Activated T-cell treated with anti-CD3 and anti-CD28 coated beads for 24 hours (primary cell): Measurements from ENCODE around the gene TCEANC2.
A peak's percentile ranks its signal among the peaks of the same experiment; 100 is the strongest.
"Not testable (repeated sequence)": the region's sequence is repeated elsewhere in the genome, so short reads cannot be mapped to it uniquely, and the experiment has no call there.

Experiments
- DNase-seq: peaks from one replicate; pipeline ENCODE4 v3.0.0-alpha.2; 2020; ENCODE audit warnings: low read depth

The TCEANC2 gene

DNA sequence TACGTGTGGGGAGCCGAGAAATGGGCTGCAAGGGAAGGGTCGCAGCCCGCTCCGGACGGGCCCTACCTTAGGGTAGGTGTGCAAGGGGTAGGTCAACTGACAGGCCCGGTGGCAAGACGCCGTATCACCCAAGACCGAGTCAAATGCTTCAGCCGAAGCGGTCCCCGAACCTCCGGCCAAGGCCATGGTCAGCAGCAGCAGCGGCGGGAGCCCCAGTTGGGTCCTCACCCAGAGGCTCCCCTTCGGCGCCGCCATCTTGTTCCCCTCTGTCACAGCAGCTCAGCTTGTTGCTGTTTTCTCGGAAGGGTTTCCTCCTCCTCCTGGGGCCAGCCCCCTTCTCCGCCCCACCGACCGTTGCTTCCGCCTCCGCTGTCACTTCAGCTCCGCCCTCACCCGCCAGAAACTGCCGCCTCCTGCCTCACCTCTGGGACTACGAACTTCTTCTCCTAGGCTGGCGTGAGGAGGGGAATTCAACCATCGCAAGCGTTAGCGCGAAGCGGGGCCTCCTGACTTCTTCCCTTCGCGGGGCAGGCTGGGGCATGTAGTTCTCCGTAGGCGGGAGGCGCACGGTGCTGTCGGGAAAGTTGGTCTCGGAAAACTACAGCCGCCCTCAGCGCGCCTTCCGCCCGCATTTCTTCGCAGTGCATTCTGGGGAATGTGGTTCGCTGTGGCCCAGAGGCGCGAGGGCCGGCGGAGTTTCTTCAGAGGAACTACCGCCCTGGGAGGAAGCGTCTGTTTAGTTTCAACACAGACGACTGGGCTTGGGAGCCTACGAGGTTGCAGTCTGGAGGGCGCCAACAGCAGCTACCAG is at the start of gene TCEANC2, which contains the start of gene TMEM59:
TCEANC2 (plus strand) TSS at position 675 of the 811 bp plus-strand sequence. CDS start 815 bp downstream, outside the sequence.
TMEM59 (minus strand) TSS at position 271 of the 811 bp plus-strand sequence; CDS start at position 255, 16 bp downstream.
- peak; percentile 96 for DNase-seq

DNA sequence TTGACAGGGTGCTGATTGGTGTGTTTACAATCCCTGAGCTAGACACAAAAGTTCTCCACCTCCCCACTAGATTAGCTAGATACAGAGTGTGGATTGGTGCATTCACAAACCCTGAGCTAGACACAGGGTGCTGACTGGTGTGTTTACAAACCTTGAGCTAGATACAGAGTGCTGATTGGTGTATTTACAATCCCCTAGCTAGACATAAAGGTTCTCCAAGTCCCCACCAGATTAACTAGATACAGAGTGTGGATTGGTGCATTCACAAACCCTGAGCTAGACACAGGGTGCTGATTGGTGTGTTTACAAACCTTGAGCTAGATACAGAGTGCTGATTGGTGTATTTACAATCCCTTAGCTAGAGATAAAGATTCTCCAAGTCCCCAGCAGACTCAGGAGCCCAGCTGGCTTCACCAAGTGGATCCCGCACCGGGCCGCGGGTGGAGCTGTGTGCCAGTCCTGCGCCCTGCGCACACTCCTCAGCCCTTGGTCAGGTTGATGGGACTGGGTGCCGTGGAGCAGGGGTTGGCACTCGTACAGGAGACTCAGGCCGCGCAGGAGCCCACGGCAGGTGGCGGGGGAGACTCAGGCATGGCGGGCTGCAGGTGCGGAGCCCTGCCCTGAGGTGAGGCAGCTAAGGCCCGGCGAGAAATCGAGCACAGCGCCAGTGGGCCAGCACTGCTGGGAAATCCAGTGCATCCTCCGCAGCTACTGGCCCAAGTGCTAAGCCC is 49.5 kb upstream of the TCEANC2 start:
- not testable (repeated sequence) for DNase-seq

DNA sequence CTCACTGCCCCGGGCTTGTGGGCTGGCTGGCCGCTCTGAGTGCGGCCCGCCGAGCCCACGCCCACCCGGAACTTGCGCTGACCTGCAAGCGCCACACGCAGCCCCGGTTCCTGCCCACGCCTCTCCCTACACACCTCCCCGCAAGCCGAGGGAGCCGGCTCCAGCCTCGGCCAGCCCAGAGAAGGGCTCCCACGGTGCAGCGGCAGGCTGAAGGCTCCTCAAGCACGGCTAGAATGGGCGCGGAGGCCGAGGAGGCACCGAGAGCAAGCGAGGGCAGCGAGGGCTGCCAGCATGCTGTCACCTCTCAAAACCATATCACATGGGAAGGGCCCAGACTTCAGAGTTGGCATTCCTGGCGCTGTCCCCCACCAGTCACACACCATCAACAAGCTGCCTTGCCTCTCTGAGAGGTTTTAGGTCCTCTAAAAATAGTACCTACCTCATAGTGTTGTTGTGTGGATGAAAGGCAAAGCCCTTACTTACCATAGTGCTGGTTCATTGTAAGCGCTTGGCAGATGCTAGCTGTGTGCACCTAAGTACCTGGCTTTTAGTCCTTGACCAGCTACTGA is 48.8 kb upstream of the TCEANC2 start:
- no peak for DNase-seq

DNA sequence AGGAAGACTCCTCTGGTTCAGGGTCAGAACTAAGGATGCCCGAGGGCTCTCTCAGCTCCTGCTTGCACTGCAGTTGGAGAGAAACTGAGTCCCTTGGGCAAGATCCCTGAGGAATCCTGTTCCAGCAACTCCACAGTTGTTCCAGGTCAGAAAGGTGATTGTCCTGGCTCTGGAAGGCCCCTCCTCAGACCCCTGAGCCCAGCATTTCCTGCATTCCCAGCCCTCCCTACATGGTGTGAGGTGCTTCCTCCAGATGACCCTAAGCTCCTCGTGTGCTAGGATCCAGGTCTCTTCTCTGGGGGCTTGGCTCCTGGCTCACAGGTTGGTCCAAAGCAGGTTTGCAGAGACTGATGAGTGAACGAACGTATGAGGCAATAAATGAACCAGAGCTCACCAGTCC is 46.9 kb upstream of the TCEANC2 start:
- DNase-seq: no peak

DNA sequence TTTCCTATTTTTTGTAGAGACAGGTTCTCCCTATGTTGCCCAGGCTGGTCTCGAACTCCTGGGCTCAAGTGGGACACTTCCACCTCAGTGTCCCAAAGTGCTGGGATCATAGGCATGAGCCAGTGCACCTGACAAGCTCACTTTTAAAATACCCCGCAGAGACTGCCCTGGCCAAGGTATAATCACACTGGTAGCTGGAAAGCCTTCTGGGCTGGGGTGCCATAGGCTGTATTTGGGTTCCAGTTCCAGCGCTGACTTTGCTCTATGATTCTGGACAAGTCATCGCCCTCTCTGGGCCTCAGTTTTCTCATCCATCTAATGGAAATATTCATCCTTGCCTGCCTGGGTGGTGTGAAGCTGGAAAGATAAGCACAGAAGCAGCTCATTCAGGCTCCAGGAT is 45.8 kb upstream of the TCEANC2 start:
- DNase-seq: no peak

DNA sequence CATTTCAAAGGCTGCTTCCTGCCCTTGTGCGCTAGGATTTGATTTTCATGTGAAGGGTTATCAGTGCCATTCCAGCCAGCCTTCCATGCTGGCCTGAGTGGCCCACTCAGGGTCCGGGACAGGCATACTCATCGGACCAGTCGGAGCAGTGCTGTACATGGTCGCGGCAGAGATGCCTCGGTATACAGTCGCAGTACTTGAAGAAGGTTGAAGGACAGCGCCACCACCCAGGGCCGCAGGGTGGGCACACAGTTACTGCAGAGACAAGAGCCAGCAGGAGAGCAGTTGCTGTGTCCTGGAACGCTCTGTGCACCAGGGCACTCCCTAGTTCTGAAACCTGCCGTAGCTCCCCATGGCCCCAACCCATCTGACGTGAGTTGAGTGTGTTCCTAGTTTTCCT is 44.5 kb upstream of the TCEANC2 start:
- no peak for DNase-seq

DNA sequence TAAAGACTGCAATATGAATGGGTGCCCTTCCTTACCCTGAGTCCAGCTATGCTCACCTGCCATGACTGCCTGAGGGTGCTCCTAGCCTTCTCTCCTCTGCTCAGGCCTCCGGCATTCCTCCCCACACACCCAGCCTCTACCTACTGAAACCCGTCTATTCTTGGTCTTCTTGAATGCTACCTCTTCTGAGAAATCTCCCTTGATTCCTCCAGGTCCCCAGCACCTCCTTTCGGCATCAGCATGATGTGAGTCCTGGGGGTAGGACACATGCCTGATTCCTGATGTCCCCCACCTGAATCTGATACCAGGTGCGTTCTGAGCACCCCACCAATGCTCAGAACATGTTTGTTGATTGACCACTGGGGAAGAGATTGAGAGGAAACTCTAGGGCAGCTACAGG is 44.0 kb upstream of the TCEANC2 start:
- no peak for DNase-seq

DNA sequence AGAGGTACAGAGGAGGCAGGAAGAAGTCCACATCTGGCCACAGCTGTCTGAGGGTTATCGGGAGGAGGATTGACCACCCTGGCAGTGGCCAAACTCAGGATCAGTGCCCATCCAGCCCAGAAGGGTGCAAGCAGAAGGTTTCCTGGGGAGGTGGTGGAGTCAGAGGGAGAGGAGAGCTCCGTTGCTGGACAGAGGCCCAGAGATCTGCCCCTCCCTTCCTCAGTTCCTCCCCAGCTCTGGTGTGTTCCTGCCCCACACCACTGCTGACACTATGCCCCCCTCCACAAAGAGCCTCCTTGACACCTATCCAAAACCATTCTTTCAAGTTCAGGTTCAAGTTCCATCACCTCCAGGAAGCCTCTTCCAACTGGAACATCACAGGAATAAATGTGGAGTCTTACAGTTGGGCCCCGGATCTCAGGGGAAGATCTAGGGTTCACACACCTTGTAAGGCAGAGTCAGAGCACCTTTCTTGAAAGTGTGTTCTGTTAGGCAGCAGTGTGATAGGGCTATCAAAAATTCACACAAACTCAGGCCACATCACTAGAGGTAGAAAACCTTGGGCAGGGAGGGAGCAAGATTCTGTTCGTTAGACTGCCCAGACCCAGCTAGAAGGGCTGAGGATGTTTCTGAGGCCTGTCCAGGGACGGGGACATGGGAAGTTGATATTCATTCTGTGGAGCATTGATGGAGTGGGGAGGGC is 42.8 kb upstream of the TCEANC2 start:
- DNase-seq: no peak

DNA sequence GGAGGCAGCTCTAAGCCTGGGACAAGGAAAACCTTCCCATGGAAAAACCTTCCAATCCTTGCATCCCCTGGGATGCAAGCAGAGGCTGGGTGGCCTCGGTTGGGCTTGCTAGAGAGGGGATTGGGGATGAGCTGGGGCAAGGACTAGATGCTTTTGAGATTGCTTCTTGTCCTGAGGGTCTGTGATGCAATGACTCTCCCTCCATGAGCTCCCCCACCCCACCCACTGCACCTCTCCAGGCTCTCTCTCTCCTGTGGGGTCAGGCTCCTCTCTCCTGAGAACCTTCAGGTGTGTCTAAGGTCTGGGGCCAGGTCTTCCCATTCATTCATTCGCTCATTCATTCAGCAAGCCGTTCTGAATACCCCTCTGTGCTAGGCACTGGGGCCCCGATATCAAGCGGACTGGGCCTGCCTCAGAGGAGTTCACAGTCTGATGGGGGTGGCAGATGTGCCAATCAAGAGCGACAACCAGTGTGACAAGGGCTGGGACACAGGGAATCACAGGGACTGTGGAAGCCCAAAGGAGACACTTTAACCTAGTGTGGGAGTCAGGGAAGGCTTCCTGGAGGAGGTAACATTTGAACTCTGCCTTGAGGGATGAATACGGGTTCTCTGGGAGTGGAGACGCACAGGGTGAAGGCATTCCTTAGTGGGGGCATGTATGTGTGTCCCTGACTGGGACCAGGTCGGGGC is 41.9 kb upstream of the TCEANC2 start:
- DNase-seq: no peak

DNA sequence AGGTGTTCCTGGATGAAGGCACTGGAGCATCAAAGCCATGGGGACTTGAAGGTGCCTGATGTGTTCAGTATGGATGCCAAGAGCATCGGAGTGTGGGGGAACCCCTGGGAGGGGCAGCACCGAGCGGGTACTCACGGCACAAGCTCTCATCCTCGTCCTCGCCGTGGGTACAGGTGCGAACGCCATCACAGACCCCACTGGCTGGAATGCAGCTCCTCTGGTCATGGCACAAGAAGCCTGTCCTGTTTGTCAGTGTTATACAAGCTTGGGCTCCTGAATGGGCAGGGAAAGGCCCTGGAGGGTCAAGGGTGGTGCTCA is 41.4 kb upstream of the TCEANC2 start:
- no peak for DNase-seq

DNA sequence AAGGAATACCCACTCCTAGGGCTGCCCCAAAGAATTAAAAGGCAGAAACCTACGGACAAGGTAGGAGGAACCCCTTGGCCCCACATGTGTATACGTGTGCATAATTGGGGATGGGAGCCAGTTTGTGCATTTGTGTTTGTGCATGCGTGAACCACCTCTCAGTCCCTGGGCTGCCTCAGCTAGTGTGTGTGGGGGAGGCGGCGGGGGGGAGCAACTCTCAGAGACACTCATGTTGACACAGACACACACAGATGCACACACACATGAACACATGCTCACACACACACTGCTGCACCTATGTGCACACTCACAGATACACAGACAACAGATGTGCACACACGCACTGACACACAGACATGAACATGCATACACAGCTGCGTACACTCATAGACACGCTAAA is 40.5 kb upstream of the TCEANC2 start:
- no peak for DNase-seq

DNA sequence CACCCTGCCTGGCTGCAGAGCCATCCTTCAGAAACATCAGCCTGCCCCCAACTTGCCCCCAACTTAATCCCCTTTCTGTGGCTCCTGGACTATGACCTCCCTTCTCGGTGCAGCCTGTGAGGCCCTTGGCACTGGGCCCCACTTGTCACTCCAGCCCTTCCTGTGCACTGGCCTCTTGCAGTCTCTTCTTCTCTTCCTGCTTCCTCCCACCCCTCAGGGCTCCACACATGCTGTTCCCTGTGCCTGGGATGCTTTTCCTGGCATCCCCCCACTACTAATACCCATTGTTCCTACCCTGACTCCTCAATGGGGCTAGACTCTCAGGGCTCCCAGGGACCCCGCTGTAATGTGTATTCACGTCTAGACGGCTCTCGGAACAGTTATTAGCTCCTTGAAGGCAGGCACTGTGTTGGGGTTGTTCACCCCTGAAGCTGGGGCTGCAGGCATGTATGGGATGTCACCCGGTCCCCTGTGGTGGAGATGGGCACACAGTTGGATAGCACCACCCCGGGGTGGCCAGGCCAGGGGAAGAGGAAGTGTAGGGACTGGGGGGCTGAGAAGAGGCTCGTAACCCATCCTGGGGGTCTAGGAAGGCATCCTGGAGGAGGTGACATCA is 39.9 kb upstream of the TCEANC2 start:
- DNase-seq: no peak

DNA sequence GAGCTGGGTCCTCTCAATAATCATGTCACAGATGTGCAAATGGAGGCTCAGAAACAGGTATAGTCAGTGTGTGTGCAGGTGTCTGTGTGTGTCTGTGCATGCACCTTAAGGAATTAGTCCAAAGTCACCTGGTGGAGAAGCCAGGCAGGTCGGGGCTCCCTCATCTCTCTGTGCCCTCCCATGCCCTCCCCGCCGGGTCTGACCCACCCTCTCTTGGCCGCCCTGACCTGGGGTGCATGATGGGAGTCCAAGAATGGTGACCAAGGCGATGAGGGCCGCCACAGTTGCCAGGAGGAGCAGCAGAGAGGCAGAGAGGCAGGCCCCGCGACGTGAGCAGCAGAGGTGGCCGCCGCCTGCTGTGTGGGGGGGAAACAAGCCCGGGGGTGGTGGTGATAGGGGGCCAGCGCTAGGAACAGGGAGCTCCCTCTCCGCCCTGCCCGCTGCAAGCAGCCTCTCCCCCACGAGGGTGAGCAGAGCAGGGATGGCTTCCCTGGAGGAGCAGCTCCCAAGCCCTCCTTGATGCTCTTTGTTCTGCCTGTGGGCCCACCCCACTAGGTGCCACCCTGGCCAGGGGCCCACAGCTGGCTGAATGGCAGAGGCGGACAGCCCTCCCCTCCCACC is 39.3 kb upstream of the TCEANC2 start:
- no peak for DNase-seq

DNA sequence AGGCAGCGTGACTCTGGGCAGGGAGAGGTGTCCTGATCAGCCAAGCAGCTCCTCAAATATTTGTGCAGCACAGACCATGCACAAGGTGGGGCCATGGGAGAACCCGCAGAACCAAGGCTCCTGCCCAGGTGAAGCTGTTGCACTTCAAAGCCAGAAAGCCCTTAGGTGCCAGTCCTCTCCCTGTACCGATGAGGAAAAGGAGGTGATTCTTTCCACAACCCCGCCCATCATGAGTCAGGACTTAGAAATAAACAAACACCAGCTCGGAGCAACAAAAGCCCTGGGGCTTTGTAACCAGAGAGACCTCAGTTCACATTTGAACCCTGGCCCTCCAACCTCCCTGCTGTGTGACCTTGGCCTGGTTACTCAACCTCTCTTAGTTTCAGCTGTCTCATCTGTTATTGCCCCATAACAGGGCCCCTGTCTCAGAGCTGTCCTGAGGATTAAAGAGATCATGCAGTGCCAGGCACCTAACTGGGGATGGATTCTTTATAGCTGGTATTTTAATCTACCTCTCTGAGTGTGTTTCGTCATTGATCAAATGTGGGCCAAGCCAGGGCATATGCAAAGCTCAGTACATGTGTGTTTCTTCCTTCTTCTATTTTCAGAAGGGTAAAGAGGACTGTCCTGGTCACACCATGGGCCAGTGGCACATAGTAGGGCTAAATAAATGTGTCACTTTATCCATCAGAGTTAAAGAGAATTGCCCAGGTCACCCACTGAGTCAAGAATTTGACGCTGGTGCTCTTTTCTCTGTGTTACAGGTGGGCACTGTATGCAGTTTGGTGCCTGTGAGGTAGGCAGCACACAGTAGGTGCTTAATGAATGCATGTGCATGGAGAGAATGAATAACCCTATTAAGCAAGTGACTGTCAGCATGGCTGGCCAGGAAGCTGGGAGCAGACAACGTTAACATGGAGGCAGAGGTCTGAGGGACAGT is 36.8 kb upstream of the TCEANC2 start:
- no peak for DNase-seq

DNA sequence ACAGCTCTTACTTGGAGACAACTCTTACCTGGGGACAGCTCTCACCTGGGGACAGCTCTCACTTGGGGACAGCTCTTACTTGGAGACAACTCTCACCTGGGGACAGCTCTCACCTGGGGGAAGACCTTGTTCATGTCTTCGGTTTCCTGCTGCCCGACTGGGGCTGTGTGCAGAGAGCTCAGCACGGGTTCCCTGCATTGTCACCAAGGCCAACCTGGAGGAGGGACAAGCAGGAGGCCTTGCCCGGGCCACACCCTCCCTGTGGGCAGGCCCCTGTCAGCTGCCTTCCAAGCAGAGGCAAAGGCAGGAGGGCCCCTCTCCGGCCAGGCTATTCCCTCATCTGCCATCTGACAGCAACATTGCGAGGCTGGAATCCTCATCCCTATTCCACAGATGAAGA is 35.4 kb upstream of the TCEANC2 start, which contains the start of gene LDLRAD1:
LDLRAD1 (minus strand) TSS at position 208 of the 400 bp plus-strand sequence; CDS start at position 134, 74 bp downstream.
- no peak for DNase-seq

DNA sequence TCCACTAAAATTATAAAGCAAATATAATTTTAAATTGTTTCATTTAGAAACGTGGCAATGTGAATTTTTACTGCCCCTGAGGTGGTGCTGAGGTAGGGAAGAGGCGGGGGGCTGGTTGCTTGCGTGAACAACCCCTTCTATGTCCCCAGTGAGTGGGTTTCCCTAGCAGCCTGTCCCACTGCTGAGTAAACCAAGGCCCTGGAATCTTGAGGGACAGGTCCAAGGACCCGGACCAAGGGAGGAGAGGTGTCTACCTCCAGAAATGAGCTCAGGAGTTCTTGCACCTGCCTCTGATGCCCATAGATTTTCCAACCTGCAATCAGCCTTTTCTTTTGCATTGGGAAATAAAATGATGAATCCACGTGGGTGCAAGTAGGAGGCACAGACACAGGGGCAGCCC is 34.8 kb upstream of the TCEANC2 start:
- DNase-seq: no peak

DNA sequence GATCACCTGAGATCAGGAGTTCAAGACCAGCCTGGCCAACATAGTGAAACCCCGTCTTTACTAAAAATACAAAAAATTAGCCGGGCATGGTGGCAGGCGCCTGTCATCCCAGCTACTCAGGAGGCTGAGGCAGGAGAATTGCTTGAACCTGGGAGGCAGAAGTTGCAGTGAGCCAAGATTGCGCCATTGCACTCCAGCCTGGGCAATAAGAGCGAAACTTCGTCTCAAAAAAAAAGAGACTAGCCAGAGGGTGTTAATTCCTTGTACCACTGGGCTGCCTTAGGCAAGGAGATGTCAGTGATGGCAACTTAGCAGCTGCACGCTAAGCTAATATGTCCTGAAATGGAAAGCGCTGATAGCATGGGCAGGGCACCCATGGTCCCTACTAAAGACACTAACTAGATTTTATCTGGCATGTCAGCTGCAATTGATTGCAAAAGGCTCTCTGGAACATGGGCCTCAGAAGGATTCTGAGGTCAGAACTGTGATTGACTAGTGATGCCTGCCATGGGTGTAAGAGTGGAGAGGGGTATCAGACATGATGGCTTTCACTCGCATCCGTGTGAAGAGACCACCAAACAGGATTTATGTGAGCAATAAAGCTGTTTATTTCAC is 33.7 kb upstream of the TCEANC2 start:
- DNase-seq: not testable (repeated sequence)

DNA sequence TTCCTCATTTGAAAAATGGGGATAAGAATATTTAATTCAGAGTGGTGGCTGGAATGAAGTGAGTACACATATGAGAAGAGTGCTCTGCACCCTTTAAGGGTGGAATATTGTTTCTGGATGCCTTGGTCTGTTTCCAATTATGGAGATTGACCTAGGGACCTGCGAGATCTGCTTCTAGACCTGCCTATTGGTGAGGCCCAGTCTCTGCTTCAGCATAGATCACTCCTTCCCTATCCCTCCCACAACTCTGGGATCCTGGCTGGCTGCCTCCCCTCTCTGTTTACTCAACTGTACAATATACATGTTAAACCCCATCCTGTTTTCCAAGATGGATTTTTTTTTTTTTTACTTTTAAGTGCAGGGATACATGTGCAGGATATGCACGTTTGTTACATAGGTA is 29.1 kb upstream of the TCEANC2 start:
- DNase-seq: no peak

DNA sequence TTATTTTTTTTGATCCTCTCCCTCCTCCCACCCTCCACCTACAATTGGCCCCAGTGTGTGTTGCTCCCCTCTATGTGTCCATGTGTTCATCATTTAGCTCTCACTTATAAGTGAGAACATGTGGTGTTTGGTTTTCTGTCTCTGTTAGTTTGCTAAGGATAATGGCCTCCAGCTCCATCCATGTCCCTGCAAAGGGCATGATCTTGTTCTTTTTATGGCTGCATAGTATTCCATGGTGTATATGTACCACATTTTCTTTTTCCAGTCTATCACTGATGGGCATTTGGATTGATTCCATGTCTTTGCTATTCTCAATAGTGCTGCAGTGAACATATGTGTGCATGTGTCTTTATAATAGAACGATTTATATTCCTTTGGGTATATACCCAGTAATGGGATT is 28.6 kb upstream of the TCEANC2 start:
- DNase-seq: not testable (repeated sequence)
